ENCODE measurements around the gene EYS.

EYS gene

DNA sequence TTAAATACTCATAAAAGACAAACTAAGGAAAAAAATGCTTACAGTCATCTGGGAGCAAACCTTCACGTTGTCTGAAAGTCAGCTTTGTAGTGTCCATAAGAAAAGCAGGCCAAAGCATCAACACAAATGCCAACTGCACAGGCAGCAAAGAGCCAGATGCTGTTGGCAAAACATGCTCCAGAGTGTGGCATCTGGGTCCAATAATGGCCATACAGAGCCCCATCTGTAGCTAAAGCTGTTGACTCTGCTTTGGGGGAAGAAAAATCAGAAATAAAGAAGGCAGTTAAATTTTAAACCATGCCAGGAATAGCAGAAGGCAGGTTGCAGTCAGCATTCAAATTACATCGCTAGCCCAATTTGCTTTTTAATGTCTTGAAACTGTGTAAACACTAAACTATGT, 776.3 kb downstream of the EYS start:
- DNase-seq, result no peak

DNA sequence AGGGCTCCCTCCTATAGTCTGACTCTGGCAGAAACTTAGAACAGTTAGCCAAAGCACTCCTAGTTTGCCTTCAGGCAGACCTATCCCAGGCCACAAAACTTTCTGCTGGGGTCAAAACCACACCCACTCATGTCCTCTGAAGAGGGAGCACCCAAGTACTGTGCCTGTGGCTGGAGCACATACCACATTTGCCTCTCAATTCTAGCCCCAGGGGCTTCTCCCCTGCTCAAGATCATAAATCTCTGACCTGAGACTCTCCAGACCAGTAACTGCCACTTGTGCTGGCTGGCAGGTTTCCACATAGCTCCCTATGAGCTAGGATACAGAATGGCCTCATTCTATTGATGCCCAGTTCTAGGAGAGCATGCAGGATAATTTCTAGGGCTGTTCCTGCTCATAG, 781.0 kb downstream of the EYS start:
- no peak for DNase-seq

DNA sequence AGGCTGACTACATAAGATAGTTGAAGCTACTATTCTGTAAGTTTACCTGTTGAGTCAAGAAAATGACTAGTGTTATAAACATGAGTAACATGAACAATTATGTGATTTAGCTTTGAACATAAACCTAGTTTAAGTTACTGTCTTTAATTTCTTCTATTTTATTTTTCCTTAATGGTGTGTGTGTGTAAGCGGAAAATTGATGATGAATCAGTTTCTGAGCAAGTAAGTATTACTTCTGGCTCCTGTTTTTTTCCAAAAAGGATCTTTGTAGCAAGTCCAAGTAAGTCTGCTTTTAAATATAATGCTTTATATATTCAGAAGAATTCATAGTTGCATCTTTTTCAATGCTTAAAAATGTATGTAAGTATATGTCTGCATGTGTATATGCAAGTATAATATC, 786.8 kb downstream of the EYS start:
- DNase-seq, result no peak

DNA sequence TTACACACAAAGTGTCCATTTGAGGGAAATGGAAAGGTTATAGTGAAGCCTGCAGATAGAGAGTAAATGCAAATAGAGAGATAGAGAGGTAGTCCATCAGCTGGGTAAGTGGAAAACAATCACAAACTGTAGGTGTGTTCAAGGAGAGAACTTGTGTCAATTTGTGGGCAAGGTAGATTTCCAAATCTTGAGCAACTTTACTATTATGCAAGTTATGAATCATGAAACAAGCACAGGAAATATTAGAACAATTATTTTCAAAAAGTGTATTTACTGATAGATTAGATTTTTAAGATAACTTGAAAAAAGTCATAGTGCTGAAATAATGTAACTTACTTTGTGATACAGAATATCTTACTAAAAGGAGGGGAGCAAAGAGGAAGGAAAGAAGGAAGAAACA, 792.9 kb downstream of the EYS start:
- DNase-seq, result no peak

DNA sequence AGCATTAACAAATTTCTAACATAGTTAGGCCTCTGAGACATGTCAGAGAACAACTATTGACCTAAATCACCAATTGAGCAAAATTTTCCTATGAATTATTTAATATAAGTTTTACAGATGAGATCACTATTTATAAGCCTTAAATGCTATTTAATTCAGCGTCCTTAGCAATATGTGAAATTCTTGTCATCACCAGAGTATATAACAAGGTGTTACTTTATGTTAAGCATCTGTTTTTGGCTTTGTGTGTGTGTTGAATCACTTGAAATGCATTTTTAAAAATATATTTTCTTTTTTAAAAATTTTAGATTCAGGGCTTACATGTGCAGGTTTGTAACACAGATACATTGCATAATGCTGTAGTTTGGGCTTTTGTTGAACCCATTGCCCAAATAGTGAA, 794.1 kb downstream of the EYS start:
- DNase-seq, result no peak

DNA sequence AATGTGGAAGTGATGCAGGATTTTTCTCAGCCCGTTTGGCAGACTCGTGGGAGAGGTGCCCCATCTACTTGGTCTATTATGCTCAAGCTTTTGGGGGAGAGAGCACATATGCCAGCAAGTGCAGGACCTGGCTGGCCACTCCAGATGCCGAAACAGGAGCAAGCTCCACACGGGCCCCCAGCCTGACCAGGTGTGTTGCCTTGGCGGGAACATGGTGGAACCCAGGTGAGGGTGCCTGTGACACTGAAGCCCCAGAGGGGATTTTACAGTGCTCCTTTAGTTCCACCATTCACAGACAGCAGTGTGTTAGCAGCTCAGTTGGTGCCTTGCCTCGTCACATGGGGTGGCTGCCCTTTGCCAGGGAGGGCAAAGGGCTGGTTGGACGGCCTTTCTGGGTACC, 798.9 kb downstream of the EYS start:
- DNase-seq, result no peak

DNA sequence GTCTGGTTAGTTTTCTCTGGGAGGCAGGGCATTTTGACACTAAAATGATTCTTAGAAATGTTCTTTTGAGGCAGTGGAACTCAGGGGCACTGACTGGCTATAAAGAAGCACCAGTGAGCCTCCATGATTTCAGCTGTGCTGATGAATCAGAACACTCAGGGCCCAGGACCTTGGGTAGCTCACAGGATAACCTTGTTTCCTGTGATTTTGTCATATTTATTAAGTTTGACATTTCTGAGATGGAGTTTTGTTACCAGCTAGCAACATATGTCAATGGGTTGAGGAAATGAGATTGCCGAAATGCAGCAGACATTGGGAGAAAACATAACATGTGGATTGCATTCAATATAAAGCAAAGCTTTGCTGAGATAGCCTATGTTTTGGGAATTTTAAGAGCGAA, 802.4 kb downstream of the EYS start:
- DNase-seq, result no peak

DNA sequence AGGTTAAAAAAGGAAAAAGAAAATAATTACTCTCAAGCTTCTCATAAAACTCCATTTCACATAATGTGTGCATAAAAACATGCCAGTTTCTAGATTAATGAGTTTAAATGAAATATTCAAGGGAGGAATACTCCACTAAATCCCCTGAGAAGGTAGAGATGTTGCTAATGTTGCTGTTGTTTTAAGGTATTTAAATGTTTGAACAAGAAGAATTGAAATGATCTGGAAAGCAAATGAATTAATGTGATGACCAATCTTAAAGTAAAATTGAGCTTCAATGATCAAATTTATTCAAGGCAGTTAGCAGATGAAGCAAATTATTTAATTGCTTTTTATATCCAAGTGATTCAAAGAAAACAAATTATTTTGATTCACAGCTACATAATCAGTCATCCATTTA, 804.4 kb downstream of the EYS start:
- no peak for DNase-seq

DNA sequence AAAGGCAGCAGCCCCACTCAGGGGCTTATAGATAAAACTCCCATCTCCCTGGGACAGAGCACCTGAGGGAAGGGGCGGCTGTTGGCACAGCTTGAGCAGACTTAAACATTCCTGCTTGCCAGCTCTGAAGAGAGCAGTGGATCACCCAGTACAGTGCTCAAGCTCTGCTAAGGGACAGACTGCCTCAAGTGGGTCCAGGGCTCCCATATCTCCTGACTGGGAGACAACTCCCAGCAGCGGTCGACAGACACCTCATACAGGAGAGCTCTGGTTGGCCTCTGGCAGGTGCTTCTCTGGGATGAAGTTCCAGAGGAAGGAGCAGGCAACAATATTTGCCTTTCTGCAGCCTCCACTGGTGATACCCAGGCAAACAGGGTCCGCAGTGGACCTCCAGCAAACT, 810.1 kb downstream of the EYS start:
- DNase-seq, result no peak

DNA sequence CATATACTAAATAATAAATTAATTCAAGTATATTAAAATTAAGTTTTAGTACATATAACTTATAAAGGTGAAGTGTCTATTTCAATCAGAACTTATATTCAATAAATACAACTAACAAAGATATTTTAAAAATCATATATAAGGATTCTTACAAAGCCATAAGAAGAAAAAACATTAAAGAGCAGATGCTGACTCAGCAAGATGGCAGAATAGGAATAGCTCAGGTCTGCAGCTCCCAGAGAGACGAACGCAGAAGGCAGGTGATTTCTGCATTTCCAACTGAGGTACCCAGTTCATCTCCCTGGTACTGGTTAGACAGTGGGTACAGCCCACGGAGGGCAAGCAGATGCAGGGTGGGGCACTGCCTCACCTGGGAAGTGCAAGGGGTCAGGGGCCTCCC, 811.1 kb downstream of the EYS start:
- no peak for DNase-seq

DNA sequence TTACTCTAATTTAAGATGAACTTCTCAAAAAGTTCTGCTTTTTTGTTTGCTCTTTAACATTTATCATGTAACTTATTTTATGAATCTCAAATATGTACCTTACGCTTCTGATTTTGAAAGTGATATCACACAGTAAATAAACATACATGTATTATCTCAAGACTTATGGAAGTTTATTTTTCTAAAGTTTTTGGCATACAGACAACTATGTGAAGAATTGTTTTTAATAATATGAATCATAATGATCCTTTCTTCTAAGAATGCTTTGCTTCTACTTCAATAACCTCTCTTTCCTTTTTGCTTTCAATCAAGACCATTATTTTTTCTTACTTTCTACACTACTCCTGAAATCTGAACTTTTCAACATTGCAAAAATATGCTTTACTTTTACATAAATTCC, 816.4 kb downstream of the EYS start:
- DNase-seq, result no peak

DNA sequence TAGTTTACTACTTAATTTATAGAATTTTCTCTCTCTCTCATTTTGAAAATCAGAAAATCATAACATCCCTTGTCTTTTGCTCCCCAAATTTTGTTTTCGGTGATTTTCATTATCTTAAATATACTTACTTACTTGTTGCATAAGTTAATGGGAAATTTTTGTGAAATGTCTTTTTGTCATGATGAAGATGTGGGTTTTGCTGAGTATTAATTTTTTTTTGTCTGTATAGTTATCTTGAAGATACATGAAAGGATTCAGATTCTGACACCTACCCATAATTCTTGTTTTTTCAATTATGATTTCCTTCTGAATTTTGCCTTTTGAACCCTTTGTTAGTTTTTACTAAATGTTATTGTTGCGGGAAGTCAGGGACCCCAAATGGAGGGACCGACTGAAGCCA, 817.9 kb downstream of the EYS start:
- no peak for DNase-seq

DNA sequence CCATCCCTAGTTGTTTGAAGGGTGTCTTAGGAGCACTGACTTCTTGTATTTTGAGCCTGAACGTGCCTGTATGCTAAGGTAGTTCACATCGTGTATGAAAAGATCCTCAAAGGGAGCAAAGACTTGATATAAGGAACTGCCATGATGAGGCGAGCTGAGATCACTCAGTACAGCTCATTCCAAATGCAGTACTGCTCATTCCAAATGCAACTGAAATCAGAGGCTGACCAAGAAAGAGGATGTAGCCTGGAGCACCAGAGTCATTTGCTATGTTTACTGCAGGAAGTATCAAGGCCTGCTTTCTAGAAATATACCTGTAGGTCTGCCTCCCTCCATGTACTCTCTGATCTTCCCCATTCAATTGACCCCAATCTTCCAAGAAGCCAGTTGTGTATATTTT, 832.2 kb downstream of the EYS start:
- DNase-seq, result no peak

DNA sequence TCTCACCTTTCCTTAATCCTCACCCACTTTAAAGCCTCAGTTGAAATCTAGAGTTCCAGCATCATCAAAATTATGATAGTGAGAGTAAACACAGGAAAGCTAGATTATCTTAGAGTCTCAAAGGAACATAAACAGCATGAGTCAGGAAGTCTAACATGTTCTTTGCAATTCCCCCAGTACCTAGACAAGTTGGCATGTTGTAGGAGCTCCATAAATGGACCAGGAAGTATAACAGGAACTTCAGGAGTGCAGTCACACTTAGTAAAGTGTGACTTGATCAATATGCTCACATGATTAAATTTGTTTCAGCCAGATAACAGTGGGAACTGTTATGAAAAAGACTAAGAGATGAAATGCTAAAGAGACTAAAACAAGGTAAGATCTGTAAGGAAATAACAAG, 834.4 kb downstream of the EYS start:
- no peak for DNase-seq

DNA sequence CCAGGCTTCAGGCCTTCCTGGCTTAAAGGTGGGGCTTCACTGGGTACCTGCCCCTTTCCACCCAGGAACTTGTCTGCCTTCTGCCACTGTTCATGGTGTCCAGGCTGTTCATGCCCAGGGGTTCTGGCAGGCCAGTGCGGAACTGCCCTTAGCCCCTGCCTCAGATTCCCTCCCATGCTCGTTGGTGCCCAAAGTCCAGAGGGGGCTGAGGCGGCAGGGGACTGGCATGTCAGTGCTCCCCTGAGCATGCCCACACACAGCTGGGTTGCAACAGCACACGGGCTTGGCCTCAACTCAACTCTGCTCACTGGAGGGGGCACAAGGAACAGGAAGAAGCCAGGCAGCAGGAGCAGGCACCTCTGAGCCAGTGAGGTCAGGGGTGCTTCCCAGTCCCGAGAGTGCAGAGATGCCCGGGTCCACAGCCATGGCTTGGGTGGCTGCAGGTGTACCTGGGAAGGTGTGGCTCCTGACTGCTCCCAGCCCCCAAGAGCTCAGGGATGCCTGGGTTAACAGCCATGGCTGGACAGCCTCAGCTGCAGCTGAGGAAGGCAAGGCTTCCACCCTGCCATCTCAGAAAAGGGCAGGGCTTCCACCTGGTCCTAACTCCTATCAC, 845.9 kb downstream of the EYS start:
- DNase-seq, result no peak

DNA sequence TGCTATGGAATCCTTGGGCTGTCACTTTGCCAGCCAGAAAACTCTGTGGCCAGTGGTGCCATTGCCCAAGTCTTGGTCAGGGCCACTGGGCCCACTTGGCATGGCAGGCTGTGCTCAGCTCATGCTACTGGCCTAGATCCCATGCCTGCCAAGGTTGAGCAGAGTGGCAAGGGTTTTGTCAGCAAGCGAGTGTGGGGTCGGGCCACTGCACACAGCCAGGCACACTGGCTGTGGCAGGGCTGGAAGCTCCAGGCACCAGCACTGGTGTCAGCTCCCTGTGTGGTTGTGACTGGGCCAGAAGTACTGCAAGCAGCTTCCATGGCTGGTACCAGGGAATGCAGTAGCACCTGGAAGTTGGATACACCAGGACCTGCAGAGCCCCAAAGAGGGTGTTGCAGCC, 846.8 kb downstream of the EYS start:
- no peak for DNase-seq

DNA sequence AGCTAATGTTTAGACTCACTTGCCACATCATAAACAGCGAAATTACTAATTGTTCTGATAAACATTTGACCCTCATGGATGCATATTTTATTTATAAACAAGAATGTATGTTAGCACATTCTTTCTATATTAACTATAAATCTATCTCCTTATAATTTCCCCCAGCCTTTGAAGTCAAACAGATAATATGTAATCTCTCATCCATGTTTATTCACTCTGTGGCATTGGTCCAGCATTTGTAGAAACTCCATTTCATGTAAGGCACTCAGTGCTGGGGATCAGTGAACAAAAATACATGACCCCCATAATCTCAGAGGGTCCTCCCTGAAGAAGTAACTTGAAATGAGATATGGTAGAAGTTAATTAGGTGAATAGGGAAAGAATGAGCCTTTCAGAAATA, 856.9 kb downstream of the EYS start:
- DNase-seq, result no peak

DNA sequence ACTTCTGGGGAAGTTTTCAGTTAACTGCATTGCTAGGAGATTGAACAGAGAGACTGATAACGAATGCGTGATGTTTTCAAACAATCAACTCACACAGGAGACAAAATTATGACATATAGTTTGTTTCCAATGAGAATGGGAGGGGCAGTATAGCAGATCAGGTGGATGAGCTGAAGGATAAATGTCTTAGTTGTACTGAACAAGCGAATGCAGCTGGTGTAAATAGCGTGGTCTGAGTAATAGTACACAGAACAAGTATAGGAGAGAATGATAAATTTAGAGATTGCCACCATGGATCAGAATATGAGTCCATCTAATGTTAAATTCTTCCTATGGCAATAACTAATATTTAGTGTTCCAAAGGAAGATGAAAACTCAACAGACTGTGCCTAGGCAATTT, 858.6 kb downstream of the EYS start:
- no peak for DNase-seq

DNA sequence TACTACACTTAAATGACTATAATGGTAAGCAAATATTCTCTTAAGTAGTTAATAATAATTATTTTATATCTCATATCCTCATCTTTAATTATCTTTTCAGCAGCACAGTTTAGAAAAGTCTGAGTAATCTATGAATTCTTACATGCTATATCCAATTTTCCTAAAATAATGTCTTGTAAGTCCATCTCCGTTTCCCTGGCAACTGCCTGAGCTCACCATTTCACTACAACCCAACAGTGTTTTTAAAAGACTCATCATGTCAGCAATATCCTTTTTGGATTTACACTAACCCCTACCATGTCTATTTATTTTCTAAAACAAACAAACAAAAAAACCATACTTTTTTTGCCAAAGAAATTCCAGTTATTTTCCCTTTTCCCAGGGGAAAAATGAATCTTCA, 859.6 kb downstream of the EYS start:
- DNase-seq, result no peak

DNA sequence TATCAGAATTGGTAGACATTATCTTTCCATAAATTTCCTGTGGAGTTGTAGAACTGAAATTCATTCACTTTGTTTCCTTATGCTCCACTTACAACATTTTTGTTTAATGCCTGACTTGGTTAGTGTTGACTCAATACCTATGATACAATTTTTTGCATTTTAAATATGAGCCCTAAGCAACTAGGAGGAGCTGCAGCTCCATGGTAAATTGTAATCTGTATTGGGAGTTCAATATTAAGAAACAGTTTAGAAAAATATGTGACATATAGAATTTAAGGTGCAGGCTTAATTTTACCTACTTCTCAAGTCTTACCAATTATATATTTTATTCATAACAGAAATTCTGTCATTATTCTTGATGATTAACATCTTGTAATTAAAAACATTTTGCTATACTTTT, 868.3 kb downstream of the EYS start:
- DNase-seq, result no peak

DNA sequence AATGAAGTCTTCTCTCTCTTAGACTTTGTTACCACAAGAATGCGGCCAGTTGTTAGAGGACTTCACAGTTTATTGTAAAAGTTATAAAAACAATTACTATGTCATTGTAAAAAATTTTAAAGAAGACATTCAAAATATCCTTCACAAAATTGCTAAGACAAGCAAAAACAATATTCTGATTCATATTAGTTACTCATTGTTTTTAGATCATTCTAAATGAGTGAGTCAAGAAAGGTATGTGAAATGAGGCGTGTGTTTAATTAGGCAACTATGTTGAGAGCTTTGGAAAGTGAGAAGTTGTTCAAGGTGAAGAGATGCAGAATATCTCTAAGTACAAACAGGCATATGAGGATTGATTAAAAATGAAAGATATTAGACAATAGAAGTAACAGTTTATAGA, 875.3 kb downstream of the EYS start:
- no peak for DNase-seq

DNA sequence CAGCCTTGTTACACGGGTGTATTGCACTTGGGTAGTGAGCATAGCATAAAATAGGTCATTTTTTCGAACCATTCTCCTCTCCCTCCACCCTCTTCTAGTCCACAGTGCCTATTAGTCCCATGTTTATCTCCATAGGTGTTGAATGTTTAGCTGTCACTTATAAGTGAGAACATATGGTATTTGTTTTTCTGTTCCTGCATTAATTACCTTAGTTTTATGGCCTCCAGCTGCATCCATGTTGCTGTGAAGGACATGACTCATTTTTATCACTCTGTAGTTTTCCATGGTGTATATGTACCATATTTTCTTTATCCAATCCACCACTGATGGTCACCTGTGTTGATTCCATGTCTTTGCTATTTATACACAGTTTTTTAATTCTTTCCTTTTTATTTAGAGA, 889.5 kb downstream of the EYS start:
- no peak for DNase-seq

DNA sequence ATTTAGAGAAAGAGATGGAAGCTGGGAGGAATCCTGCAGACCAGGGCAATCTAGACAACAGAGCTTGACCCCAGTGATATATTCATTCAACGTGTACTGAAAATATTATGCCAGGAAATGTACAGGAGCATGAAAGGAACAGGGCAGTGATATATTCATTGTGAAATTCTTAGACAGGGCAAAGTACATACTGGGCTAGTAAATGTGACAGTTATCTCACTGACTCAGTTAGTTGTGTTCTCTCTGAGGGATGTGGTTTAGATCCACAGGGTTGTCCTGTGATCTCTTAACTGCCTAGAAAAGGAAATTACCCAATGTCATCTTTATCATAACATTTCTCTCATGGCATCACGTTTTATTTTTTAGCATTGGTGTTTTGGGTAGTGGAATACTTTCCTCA, 891.3 kb downstream of the EYS start:
- no peak for DNase-seq

DNA sequence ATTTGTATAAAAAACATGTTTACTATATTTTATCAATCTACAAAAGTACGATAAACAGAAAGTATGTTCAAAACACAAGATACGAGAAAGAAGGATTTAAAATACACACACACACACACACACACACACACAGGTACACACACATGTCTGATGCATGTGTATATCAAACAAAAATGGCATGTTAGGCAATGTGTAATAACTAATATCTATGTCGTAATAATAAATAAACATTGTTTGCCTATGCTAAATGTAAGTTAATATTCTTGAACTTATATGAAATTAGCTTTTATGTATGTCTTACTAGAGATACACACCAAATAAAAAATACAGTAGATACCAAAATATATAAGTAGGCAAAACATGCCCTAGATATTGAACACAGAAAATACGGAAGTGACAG, 894.9 kb downstream of the EYS start:
- DNase-seq, result no peak

DNA sequence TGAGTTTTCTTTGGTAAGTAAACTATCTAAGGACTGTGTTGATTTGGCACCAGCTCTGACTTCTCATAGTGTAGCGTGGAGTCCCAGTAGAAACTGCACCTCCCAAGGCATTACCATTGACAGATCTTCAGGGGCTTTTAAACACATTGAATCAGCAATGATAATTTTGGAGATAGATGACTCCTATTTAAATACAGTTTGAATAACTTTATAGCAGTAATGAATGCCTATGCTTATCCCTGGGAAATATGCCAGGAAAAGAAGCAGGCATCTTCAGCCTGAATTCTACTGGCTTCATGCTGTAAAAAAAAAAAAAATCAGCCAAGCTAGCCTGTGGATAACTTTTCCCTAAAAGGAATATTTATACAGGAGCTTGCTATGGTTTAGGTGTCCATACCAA, 895.9 kb downstream of the EYS start:
- DNase-seq, result no peak

DNA sequence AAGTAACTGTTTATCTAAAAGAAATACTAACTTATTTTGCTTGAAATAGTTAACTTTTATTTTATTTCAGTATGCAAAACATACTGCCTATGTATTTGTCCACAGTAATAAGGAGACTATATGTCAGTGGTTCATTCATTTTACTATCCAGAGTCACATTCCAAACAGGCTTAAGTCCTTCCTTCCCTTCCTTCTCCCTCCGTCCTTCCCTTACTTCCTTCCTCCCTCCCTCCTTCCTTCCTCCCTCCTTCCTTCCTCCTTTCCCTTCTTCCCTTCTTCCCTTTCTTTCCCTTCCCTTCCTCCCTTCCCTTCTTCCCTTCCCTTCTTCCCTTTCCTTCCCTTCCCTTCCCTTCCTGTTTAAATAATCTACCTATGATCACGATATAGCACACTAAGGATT, 899.2 kb downstream of the EYS start:
- no peak for DNase-seq
